OCI-LY7 (cell line): ENCODE results near the gene RXRA. TPM values are rescaled to one million over a fixed set of nuclear protein-coding genes. Genes with fewer than 3 reads are reported as not detected.

Experiments used
- BruUV-seq: library from RNA; stranded (reverse); fragments of 400-500 nt; replicated peaks from 2 replicates; lab custom pipeline; 2021; lab: Mats Ljungman, UMichigan
- CTCF ChIA-PET: fragments of 300-600 bp; sonication (Branson Sonifier 250); formaldehyde crosslinking; loops from one replicate; lab custom pipeline; 2022; ENCODE audit warnings: antibody characterized with exemption; ENCODE audit not compliant: unreplicated experiment; lab: Charles Lee
- POLR2A ChIA-PET: fragments of 300-600 bp; sonication (Branson Sonifier 250); formaldehyde crosslinking; loops from one replicate; lab custom pipeline; 2022; ENCODE audit warnings: antibody characterized with exemption; lab: Charles Lee
- DNase-seq: peaks from one replicate; pipeline ENCODE4 v3.0.0-alpha.2; 2015; ENCODE audit warnings: low spot score
- H2AFZ ChIP-seq: fragments of 200-600 bp; sonication (generic), shearing (Covaris generic); 2 replicates; pipeline ENCODE4 v1.6.1; 2014; ENCODE audit warnings: mild to moderate bottlenecking, antibody characterized with exemption, low read length, moderate library complexity
- H3K27ac ChIP-seq: fragments of 200-600 bp; sonication (generic); 2 replicates; pipeline ENCODE4 v1.5.1; 2014; ENCODE audit warnings: mixed run types, low read depth, mild to moderate bottlenecking, moderate library complexity, low read length, inconsistent platforms; ENCODE audit not compliant: poor library complexity, severe bottlenecking
- H3K36me3 ChIP-seq: fragments of 200-600 bp; sonication (generic); 2 replicates; pipeline ENCODE4 v1.6.1; 2014; ENCODE audit warnings: mild to moderate bottlenecking, antibody characterized with exemption, low read length, moderate library complexity, mixed read lengths; ENCODE audit not compliant: insufficient read depth
- H3K4me1 ChIP-seq: fragments of 200-600 bp; sonication (generic); 2 replicates; pipeline ENCODE4 v1.5.1; 2014; ENCODE audit warnings: mild to moderate bottlenecking, low read length; ENCODE audit not compliant: insufficient read depth, poor library complexity, severe bottlenecking
- H3K4me2 ChIP-seq: fragments of 200-600 bp; sonication (generic); 2 replicates; pipeline ENCODE4 v1.6.1; 2014; ENCODE audit warnings: mild to moderate bottlenecking, low read length
- H3K4me3 ChIP-seq: fragments of 200-600 bp; sonication (generic); 2 replicates; pipeline ENCODE4 v1.5.1; 2014; ENCODE audit warnings: mild to moderate bottlenecking, low read depth, low read length; ENCODE audit not compliant: poor library complexity, severe bottlenecking
- H3K79me2 ChIP-seq: fragments of 200-600 bp; sonication (generic); 2 replicates; pipeline ENCODE4 v1.6.1; 2016; ENCODE audit warnings: low read depth, mild to moderate bottlenecking, low read length, moderate library complexity, mixed read lengths; ENCODE audit not compliant: insufficient read depth
- H3K9me2 ChIP-seq: fragments of 200-600 bp; sonication (generic); 2 replicates; pipeline ENCODE4 v1.6.1; 2016; ENCODE audit warnings: mild to moderate bottlenecking, low read length, mixed read lengths; ENCODE audit not compliant: insufficient read depth
- H3K9me3 ChIP-seq: fragments of 200-600 bp; sonication (generic); 2 replicates; pipeline ENCODE4 v1.6.1; 2014; ENCODE audit warnings: mild to moderate bottlenecking, mixed run types, low read length, mixed read lengths
- H4K20me1 ChIP-seq: fragments of 200-600 bp; sonication (generic); 2 replicates; pipeline ENCODE4 v1.6.1; 2014; ENCODE audit warnings: mild to moderate bottlenecking, antibody characterized with exemption, low read length, moderate library complexity, mixed read lengths; ENCODE audit not compliant: insufficient read depth
- CTCF ChIP-seq: fragments of 200-600 bp; sonication (generic); conservative IDR thresholded peaks from 2 replicates; pipeline ENCODE4 v1.5.1; 2014; ENCODE audit warnings: mild to moderate bottlenecking, antibody characterized with exemption, low read length, moderate library complexity, mixed read lengths
- EZH2phosphoT487 ChIP-seq: fragments of 200-600 bp; sonication (generic); IDR thresholded peaks from 2 replicates; pipeline ENCODE4 v1.6.1; 2018; ENCODE audit warnings: low read depth, borderline replicate concordance, mild to moderate bottlenecking, mixed run types, antibody characterized with exemption, low read length, moderate library complexity, mixed read lengths
- intact Hi-C: fragments of 100-400 bp; cut with micrococcal nuclease; formaldehyde crosslinking; loops from one replicate; pipeline ENCODE4 v1.10.0; 2022; ENCODE audit not compliant: unreplicated experiment
- total RNA-seq, 2 experiments: library from RNA; depleted of rRNA in 1 of 2; stranded (reverse); fragments of >200 nt in 1 of 2; shearing (Covaris generic) in 1 of 2; gene quantifications; 2 replicates each; pipeline ENCODE4 v1.2.3, GENCODE V29; 2014 to 2022

The RXRA gene
- total RNA-seq, 2 experiments from 2014 or later: 0.25 to 0.40 TPM

- BruUV-seq: no TSS peak
- Histone ChIP-seq H3K4me3 (no peak overlapping the region), H3K79me2 (no peaks in the 10 kb centered on the region), H2AFZ (no peak overlapping the region), H3K9me2 (no peaks in the 10 kb centered on the region), H3K36me3 (no peaks in the 10 kb centered on the region), H3K4me1 (no peaks in the 10 kb centered on the region), H3K27ac (no peak overlapping the region), H3K4me2 (no peak overlapping the region), H3K9me3 (no peaks in the 10 kb centered on the region), H4K20me1 (no peaks in the 10 kb centered on the region)
- no peak for DNase-seq
- POLR2A ChIA-PET: no interaction called here
- CTCF ChIA-PET: interaction anchor here (0.6 kb wide), 1 partner anchor 850 kb away, joined by 4 read pairs; no protein-coding TSS in a partner anchor
- intact Hi-C loops: no loop called here
- no peak for TF ChIP-seq CTCF
- TF ChIP-seq EZH2phosphoT487: no peak
Observed at GRCh38 chr9:134291961-134292871, 34.0 kb upstream of the RXRA start.

GRCh38 chr9:134293031-134293521 is 33.2 kb upstream of the RXRA start:
- ChIA-PET POLR2A (no interaction called here), CTCF (no interaction called here)
- DNase-seq: no peak
- H3K4me3 ChIP-seq: no peak overlapping the region
- H3K4me1 ChIP-seq: no peaks in the 10 kb centered on the region
- H4K20me1 ChIP-seq: no peaks in the 10 kb centered on the region
- no peak for TF ChIP-seq EZH2phosphoT487
- TF ChIP-seq CTCF: no peak
- no peaks in the 10 kb centered on the region for H3K9me3 ChIP-seq
- H3K79me2 ChIP-seq: no peaks in the 10 kb centered on the region
- H3K36me3 ChIP-seq: no peaks in the 10 kb centered on the region
- H3K9me2 ChIP-seq: no peaks in the 10 kb centered on the region
- intact Hi-C loops: no loop called here
- no peak overlapping the region for H2AFZ ChIP-seq
- peak overlapping the region; percentile 26; the same call in 1 of the 2 replicates for H3K4me2 ChIP-seq
- no TSS peak for BruUV-seq
- no peak overlapping the region for H3K27ac ChIP-seq
